HCT116 (cell line): ENCODE data around the gene WTAP. TPM values are rescaled to one million over a fixed set of nuclear protein-coding genes. Genes with fewer than 3 reads are reported as not detected.
A peak's percentile ranks its signal among the peaks of the same experiment; 100 is the strongest.

ENCODE experiments used
- ATAC-seq: fragments of 200-7000 bp; cut with Tn5 transposase; 2 replicates; pipeline ENCODE4 v1.9.1; 2020; ENCODE audit warnings: mild to moderate bottlenecking, moderate library complexity
- BruUV-seq: library from RNA; stranded (reverse); fragments of 400-500 nt; replicated peaks from 2 replicates; lab custom pipeline; 2021; lab: Mats Ljungman, UMichigan
- CTCF ChIA-PET: fragments of 300-600 bp; sonication (Branson Sonifier 250); formaldehyde crosslinking; loops from one replicate; lab custom pipeline; 2021; ENCODE audit warnings: antibody characterized with exemption; lab: Charles Lee
- POLR2A ChIA-PET: fragments of 300-600, 350-600 bp; sonication (Branson Sonifier 250); formaldehyde crosslinking; loops from one replicate; lab custom pipeline; 2021; ENCODE audit warnings: antibody characterized with exemption; lab: Charles Lee
- RAD21 ChIA-PET, 2 experiments: fragments of 300-600 bp; sonication (Branson Sonifier 250); formaldehyde crosslinking; loops; one replicate each; lab custom pipeline; 2023; ENCODE audit warnings: low total read pairs in 2 of 2; ENCODE audit not compliant: uncharacterized antibody in 2 of 2, unreplicated experiment in 2 of 2, low non-redundant PET in 1 of 2; lab: Charles Lee
- DNase-seq: peaks from one replicate; pipeline ENCODE4 v3.0.0-alpha.2; 2010; ENCODE audit warnings: low read depth, low spot score
- H2AFZ ChIP-seq: fragments of 200-600 bp; shearing (Covaris generic), sonication (generic); 2 replicates; pipeline ENCODE4 v1.6.1; 2017; ENCODE audit warnings: low read depth, mixed run types, mixed read lengths, antibody characterized with exemption, low read length; ENCODE audit not compliant: poor library complexity, severe bottlenecking
- H3K27ac ChIP-seq: 2 replicates; pipeline ENCODE4 v1.5.1; 2012; ENCODE audit warnings: low read depth, low read length
- H3K27me3 ChIP-seq: fragments of 200-600 bp; sonication (generic); 2 replicates; pipeline ENCODE4 v1.6.1; 2016; ENCODE audit warnings: mixed run types, low read length, mixed read lengths; ENCODE audit not compliant: insufficient read depth
- H3K36me3 ChIP-seq, 2 experiments: fragments of 200-500 bp in 1 of 2; fragments of 200-600 bp in 1 of 2; sonication (Bioruptor generic) in 1 of 2; sonication (generic) in 1 of 2; 2 replicates each; pipeline versions ENCODE4 v1.5.1 to v1.6.1; 2014 to 2016; ENCODE audit warnings: low read length in 2 of 2, inconsistent platforms in 1 of 2, mixed read lengths in 1 of 2, mixed run types in 1 of 2; ENCODE audit not compliant: insufficient read depth in 2 of 2, control insufficient read depth in 1 of 2
- H3K4me1 ChIP-seq, 2 experiments: fragments of 200-600 bp in 1 of 2; sonication (generic) in 1 of 2; 2 replicates each; pipeline versions ENCODE4 v1.5.1 to v1.6.1; 2012 to 2017; ENCODE audit warnings: low read length in 2 of 2, inconsistent platforms in 1 of 2, mild to moderate bottlenecking in 1 of 2, mixed read lengths in 1 of 2, mixed run types in 1 of 2, moderate library complexity in 1 of 2; ENCODE audit not compliant: insufficient read depth in 2 of 2, control insufficient read depth in 1 of 2
- H3K4me2 ChIP-seq: fragments of 200-600 bp; sonication (generic); 2 replicates; pipeline ENCODE4 v1.6.1; 2017; ENCODE audit warnings: mixed run types, low read length, mixed read lengths
- H3K4me3 ChIP-seq, 2 experiments: fragments of 200-600 bp in 1 of 2; sonication (generic) in 1 of 2; replicated peaks in 1 of 2; 2 replicates each; pipeline ENCODE4 v1.5.1; 2011 to 2016; ENCODE audit warnings: low read length in 2 of 2, control low read depth in 1 of 2, low read depth in 1 of 2, mild to moderate bottlenecking in 1 of 2, mixed read lengths in 1 of 2, mixed run types in 1 of 2
- H3K79me2 ChIP-seq: fragments of 200-600 bp; sonication (generic); 2 replicates; pipeline ENCODE4 v1.6.1; 2017; ENCODE audit warnings: mild to moderate bottlenecking, mixed run types, low read length, moderate library complexity, mixed read lengths; ENCODE audit not compliant: insufficient read depth
- H3K9ac ChIP-seq: fragments of 200-600 bp; sonication (generic); 2 replicates; pipeline ENCODE4 v1.6.1; 2016; ENCODE audit warnings: low read length, mixed read lengths
- H3K9me2 ChIP-seq: fragments of 200-600 bp; sonication (generic), shearing (Covaris generic); 2 replicates; pipeline ENCODE4 v1.6.1; 2017; ENCODE audit warnings: mixed run types, mild to moderate bottlenecking, moderate library complexity; ENCODE audit not compliant: insufficient read depth
- H3K9me3 ChIP-seq, 2 experiments: fragments of 200-500 bp in 1 of 2; fragments of 200-600 bp in 1 of 2; sonication (Bioruptor generic) in 1 of 2; sonication (generic) in 1 of 2; 2 replicates each; pipeline ENCODE4 v1.6.1; 2014 to 2017; ENCODE audit warnings: low read length in 2 of 2, mixed read lengths in 2 of 2, inconsistent platforms in 1 of 2, low read depth in 1 of 2, mild to moderate bottlenecking in 1 of 2, mixed run types in 1 of 2, moderate library complexity in 1 of 2; ENCODE audit not compliant: control insufficient read depth in 1 of 2, insufficient read depth in 1 of 2
- H4K20me1 ChIP-seq: fragments of 200-600 bp; sonication (generic), shearing (Covaris generic); 2 replicates; pipeline ENCODE4 v1.6.1; 2017; ENCODE audit warnings: mixed run types, mild to moderate bottlenecking, moderate library complexity; ENCODE audit not compliant: insufficient read depth
- CEBPB ChIP-seq: IDR thresholded peaks from 2 replicates; pipeline ENCODE4 v1.6.1; 2012; ENCODE audit warnings: low read depth
- CTCF ChIP-seq, 3 experiments: fragments of 200-600 bp in 1 of 3; sonication (generic) in 1 of 3; IDR thresholded peaks in 2 of 3; conservative IDR thresholded peaks in 1 of 3; 2 replicates each; pipeline ENCODE4 v1.5.1; 2012 to 2017; ENCODE audit warnings: low read depth in 2 of 3, low read length in 2 of 3, antibody characterized with exemption in 1 of 3, borderline replicate concordance in 1 of 3, control low read depth in 1 of 3, mild to moderate bottlenecking in 1 of 3, mixed read lengths in 1 of 3, mixed run types in 1 of 3, moderate library complexity in 1 of 3; ENCODE audit not compliant: insufficient read depth in 1 of 3
- FOSL1 ChIP-seq: IDR thresholded peaks from 2 replicates; pipeline ENCODE4 v1.6.1; 2012; ENCODE audit warnings: low read depth
- JUND ChIP-seq: IDR thresholded peaks from 2 replicates; pipeline ENCODE4 v1.6.1; 2012
- RAD21 ChIP-seq: IDR thresholded peaks from 2 replicates; pipeline ENCODE4 v1.6.1; 2012; ENCODE audit warnings: low read depth, mild to moderate bottlenecking
- intact Hi-C: fragments of 100-400 bp; cut with micrococcal nuclease; formaldehyde crosslinking; loops from 2 replicates; pipeline ENCODE4 v1.10.0; 2022
- total RNA-seq: library from RNA; stranded (reverse); gene quantifications from one replicate; pipeline ENCODE4 v1.2.1, GENCODE V29; 2021; ENCODE audit not compliant: unreplicated experiment

The WTAP gene
- total RNA-seq, 1 experiment from 2014 or later = 88.6 TPM

- Histone ChIP-seq H2AFZ (no peak overlapping the region), H3K36me3 (peaks cover 5 to 18% of the 10 kb centered on the region in 2 experiments; a peak in 2 of 4 replicates), H4K20me1 (no peaks in the 10 kb centered on the region), H3K9me3 (no peaks in the 10 kb centered on the region), H3K4me1 (peaks cover 15 to 26% of the 10 kb centered on the region in 2 experiments), H3K27ac (peak overlapping the region; percentile 27; the same call in 1 of the 2 replicates), H3K4me3 (peak overlapping the region; percentile 75 to 86), H3K27me3 (no peaks in the 10 kb centered on the region), H3K9ac (peak overlapping the region; percentile 86), H3K79me2 (peaks cover 58% of the 10 kb centered on the region), H3K9me2 (no peaks in the 10 kb centered on the region), H3K4me2 (peak overlapping the region; percentile 88)
- ATAC-seq (no peak), DNase-seq (peak; percentile 55)
- BruUV-seq = TSS peak; percentile 59
- ChIA-PET POLR2A (interaction anchor here (0.6 to 1.3 kb wide), 4 partner anchors 12 to 98 kb away, joined by 3 to 4 read pairs (median 3); partner anchors contain the start of genes TCP1 and WTAP), CTCF (interaction anchor here (0.8 to 1.5 kb wide), 4 partner anchors 7 to 160 kb away, joined by 3 read pairs; no protein-coding TSS in a partner anchor), RAD21 (no interaction called here)
- TF ChIP-seq CEBPB = peak; percentile 71; the same call in 1 of the 2 replicates
- TF ChIP-seq RAD21 = peak; percentile 86
- TF ChIP-seq CTCF (IDR thresholded peaks at IDR 0.05 in 2 of 3, conservative IDR thresholded peaks at IDR 0.05 in 1 of 3; ENCODE audit: borderline replicate concordance in 1 of 3, insufficient read depth in 1 of 3, low read depth in 2 of 3, low read length in 2 of 3) = peak; percentile 59 to 73 (median 60); a peak in 5 of 6 replicates
- 0 out of 2 replicates have a peak, but pooled peaks have one; percentile 6 for TF ChIP-seq FOSL1
- no peak for TF ChIP-seq JUND
- intact Hi-C loops = loop anchor here (1.0 to 10.0 kb wide), 4 partner anchors 162 to 703 kb away; no protein-coding TSS in a partner anchor
Observed at GRCh38 chr6:159691133-159691962, 36.0 kb upstream of the WTAP start.
